Trophoblast cell (in vitro differentiated cells and primary cell): Measurements from ENCODE around the gene CD93.

ENCODE experiments used
- DNase-seq, 2 donors: peaks; one replicate each; pipeline ENCODE4 v3.0.0-alpha.2; 2016
- H2AFZ ChIP-seq: 2 replicates; pipeline ENCODE4 v1.6.1; 2013; ENCODE audit warnings: low read length, moderate library complexity, mild to moderate bottlenecking; ENCODE audit not compliant: insufficient read depth, poor library complexity
- H2AK5ac ChIP-seq: 2 replicates; pipeline ENCODE4 v1.6.1; 2013; ENCODE audit warnings: mild to moderate bottlenecking, low read length
- H2BK120ac ChIP-seq: 2 replicates; pipeline ENCODE4 v1.6.1; 2013; ENCODE audit warnings: low read length, mild to moderate bottlenecking, moderate library complexity; ENCODE audit not compliant: insufficient read depth, poor library complexity
- H2BK12ac ChIP-seq: 2 replicates; pipeline ENCODE4 v1.6.1; 2013; ENCODE audit warnings: mild to moderate bottlenecking, low read length, moderate library complexity
- H2BK5ac ChIP-seq: 2 replicates; pipeline ENCODE4 v1.6.1; 2013; ENCODE audit warnings: low read length, low read depth, moderate library complexity, mild to moderate bottlenecking; ENCODE audit not compliant: poor library complexity
- H3K14ac ChIP-seq: 2 replicates; pipeline ENCODE4 v1.6.1; 2013; ENCODE audit warnings: mild to moderate bottlenecking, low read length
- H3K18ac ChIP-seq: 2 replicates; pipeline ENCODE4 v1.6.1; 2013; ENCODE audit warnings: mild to moderate bottlenecking, low read length
- H3K23ac ChIP-seq: 2 replicates; pipeline ENCODE4 v1.6.1; 2013; ENCODE audit warnings: low read length
- H3K27ac ChIP-seq: 2 replicates; pipeline ENCODE4 v1.5.1; 2013; ENCODE audit warnings: low read depth, mild to moderate bottlenecking, inconsistent platforms, low read length, moderate library complexity
- H3K27me3 ChIP-seq: 2 replicates; pipeline ENCODE4 v1.6.1; 2013; ENCODE audit warnings: inconsistent platforms, mild to moderate bottlenecking, low read length, moderate library complexity; ENCODE audit not compliant: insufficient read depth
- H3K36me3 ChIP-seq, 2 experiments: 1 replicate in 1 of 2; 2 replicates in 1 of 2; pipeline ENCODE4 v1.6.1; 2013; ENCODE audit warnings: low read length in 2 of 2, mild to moderate bottlenecking in 2 of 2, moderate library complexity in 1 of 2; ENCODE audit not compliant: insufficient read depth in 2 of 2, control insufficient read depth in 1 of 2
- H3K4ac ChIP-seq: 2 replicates; pipeline ENCODE4 v1.6.1; 2013; ENCODE audit warnings: low read depth, mild to moderate bottlenecking, low read length, moderate library complexity
- H3K4me1 ChIP-seq, 2 experiments: 1 replicate in 1 of 2; 2 replicates in 1 of 2; pipeline ENCODE4 v1.6.1; 2013; ENCODE audit warnings: low read length in 2 of 2, mild to moderate bottlenecking in 2 of 2, moderate library complexity in 1 of 2; ENCODE audit not compliant: insufficient read depth in 2 of 2, control insufficient read depth in 1 of 2
- H3K4me2 ChIP-seq: 2 replicates; pipeline ENCODE4 v1.6.1; 2013; ENCODE audit warnings: inconsistent platforms, mild to moderate bottlenecking, low read length, moderate library complexity
- H3K4me3 ChIP-seq: 2 replicates; pipeline ENCODE4 v1.5.1; 2013; ENCODE audit warnings: mild to moderate bottlenecking, low read depth, low read length, inconsistent platforms
- H3K79me1 ChIP-seq: one replicate; pipeline ENCODE4 v1.6.1; 2013; ENCODE audit warnings: low read length
- H3K79me2 ChIP-seq: 2 replicates; pipeline ENCODE4 v1.6.1; 2013; ENCODE audit warnings: low read length, mild to moderate bottlenecking; ENCODE audit not compliant: control insufficient read depth, insufficient read depth, poor library complexity
- H3K9ac ChIP-seq: 2 replicates; pipeline ENCODE4 v1.6.1; 2013; ENCODE audit warnings: mild to moderate bottlenecking, low read length
- H3K9me3 ChIP-seq: 2 replicates; pipeline ENCODE4 v1.6.1; 2013; ENCODE audit warnings: low read depth, mild to moderate bottlenecking, control low read depth, inconsistent platforms, low read length; ENCODE audit not compliant: insufficient read depth
- H4K12ac ChIP-seq: 2 replicates; pipeline ENCODE4 v1.6.1; 2013; ENCODE audit warnings: low read depth, mild to moderate bottlenecking, low read length, moderate library complexity
- H4K8ac ChIP-seq: 2 replicates; pipeline ENCODE4 v1.6.1; 2013; ENCODE audit warnings: low read depth, mild to moderate bottlenecking, low read length, moderate library complexity
- H4K91ac ChIP-seq: one replicate; pipeline ENCODE4 v1.6.1; 2013; ENCODE audit warnings: low read depth, mild to moderate bottlenecking, low read length, moderate library complexity
- WGBS: extraction: QIAGEN DNeasy Blood & Tissue Kit; methylation state at CpG from one replicate; pipeline ENCODE4 v1.1.7; 2013; ENCODE audit warnings: missing lambda C conversion rate; ENCODE audit not compliant: insufficient read length, insufficient coverage; ENCODE audit errors: extremely low coverage; 5-methylcytosine and 5-hydroxymethylcytosine counted together

CD93 gene

DNA sequence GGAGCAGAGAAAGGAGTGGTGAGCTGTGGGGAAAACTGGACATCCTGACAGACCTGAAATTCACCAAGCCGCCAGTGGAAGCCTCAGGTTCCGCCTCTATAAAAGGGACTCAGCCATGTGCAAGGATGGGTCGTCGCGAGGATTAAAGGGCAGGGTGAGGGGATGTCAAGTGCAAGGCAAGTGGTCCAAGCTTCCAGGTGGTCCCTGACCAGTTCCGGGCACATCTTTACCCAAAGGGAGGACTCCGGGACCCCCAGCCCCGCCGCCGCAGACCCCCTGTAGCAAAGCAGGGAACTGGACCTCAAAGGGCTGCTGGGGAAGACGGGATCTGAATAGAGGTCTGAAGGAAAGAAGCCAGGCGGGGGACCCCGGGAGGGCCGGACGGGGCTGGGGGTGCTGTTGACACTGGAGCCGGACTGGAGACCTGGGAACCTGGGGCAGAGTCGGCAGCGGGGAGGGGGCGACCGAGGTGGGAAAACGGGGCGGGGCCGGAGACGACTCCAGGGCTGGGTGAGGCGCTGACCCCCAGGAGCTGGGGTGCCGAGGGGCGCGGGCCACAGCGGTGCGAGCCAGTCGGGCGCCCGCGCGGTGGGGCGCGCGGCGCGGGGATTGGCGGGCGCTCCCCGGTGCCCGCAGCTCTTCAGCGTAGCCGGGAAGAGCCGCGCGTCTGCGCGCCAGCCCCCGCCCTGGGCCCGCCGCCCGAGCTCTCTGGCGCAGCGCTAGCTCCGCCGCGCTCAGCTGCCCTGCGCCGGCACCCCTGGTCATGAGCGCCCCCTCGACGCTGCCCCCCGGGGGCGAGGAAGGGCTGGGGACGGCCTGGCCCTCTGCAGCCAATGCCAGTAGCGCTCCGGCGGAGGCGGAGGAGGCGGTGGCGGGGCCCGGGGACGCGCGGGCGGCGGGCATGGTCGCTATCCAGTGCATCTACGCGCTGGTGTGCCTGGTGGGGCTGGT, 51.1 kb downstream of the CD93 start, which contains the start of gene SSTR4:
Gene SSTR4, plus strand, starts transcription at position 592 of the 951 bp plus-strand sequence. Its CDS starts 172 bp downstream, at position 764.
- H3K27ac ChIP-seq, result no peak within 1 kb of the TSS
- no peak within 1 kb of the TSS for H2BK120ac ChIP-seq
- no CpG with 5 or more reads among the region's 83 CpGs for WGBS
- peaks cover 12% of the 10 kb centered on the region for H3K9me3 ChIP-seq
- H3K14ac ChIP-seq, result no peak within 1 kb of the TSS
- H3K4me1 ChIP-seq, result peaks cover 2 to 4% of the 10 kb centered on the region in 2 experiments
- no peak for DNase-seq
- H2BK5ac ChIP-seq, result no peak within 1 kb of the TSS
- H3K4me3 ChIP-seq, result no peak within 1 kb of the TSS
- no peak within 1 kb of the TSS for H2BK12ac ChIP-seq
- no peak within 1 kb of the TSS for H4K12ac ChIP-seq
- H4K91ac ChIP-seq, result no peak within 1 kb of the TSS
- H3K9ac ChIP-seq, result no peak within 1 kb of the TSS
- H2AFZ ChIP-seq, result no peak within 1 kb of the TSS
- H3K79me1 ChIP-seq, result no peaks in the 10 kb centered on the region
- H3K18ac ChIP-seq, result no peak within 1 kb of the TSS
- H3K23ac ChIP-seq, result no peak within 1 kb of the TSS
- peaks cover 31% of the 10 kb centered on the region for H3K27me3 ChIP-seq
- no peak within 1 kb of the TSS for H4K8ac ChIP-seq
- no peaks in the 10 kb centered on the region for H3K79me2 ChIP-seq
- no peak within 1 kb of the TSS for H3K4ac ChIP-seq
- no peak within 1 kb of the TSS for H2AK5ac ChIP-seq
- peak within 1 kb of the TSS; percentile 30 for H3K4me2 ChIP-seq
- no peaks in the 10 kb centered on the region for H3K36me3 ChIP-seq

DNA sequence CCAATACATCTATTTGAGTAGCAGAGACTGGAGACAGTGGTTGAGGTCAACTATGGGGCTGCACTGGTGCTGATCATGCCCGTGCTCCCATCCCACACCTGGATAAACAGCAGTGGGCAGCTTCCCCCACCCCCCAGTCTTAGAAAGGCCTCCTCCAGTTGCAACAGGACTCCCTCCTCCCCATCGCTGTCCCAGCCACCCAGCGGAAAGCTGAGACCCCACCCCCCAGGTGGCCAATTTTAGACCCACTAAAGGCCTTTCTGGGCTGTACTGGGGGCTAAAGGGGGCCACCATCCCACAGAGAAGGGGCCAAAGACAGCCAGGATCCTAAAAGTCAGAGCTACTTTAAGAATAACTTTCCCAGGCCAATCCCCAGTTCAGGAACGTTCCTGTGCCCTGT, 52.2 kb downstream of the CD93 start:
- no peak overlapping the region for H2BK12ac ChIP-seq
- H3K4ac ChIP-seq, result no peak overlapping the region
- H4K91ac ChIP-seq, result no peak overlapping the region
- H3K4me2 ChIP-seq, result no peak overlapping the region
- H3K27ac ChIP-seq, result no peak overlapping the region
- H3K9ac ChIP-seq, result no peak overlapping the region
- H3K9me3 ChIP-seq, result peaks cover 12% of the 10 kb centered on the region
- no peak overlapping the region for H2BK5ac ChIP-seq
- no peaks in the 10 kb centered on the region for H3K79me2 ChIP-seq
- no peaks in the 10 kb centered on the region for H3K79me1 ChIP-seq
- H2AFZ ChIP-seq, result no peak overlapping the region
- H4K8ac ChIP-seq, result no peak overlapping the region
- H3K23ac ChIP-seq, result no peak overlapping the region
- H3K14ac ChIP-seq, result no peak overlapping the region
- no peak overlapping the region for H3K18ac ChIP-seq
- H4K12ac ChIP-seq, result no peak overlapping the region
- no peak overlapping the region for H2AK5ac ChIP-seq
- no peak overlapping the region for H2BK120ac ChIP-seq
- peaks cover 31% of the 10 kb centered on the region for H3K27me3 ChIP-seq
- H3K36me3 ChIP-seq, result no peaks in the 10 kb centered on the region
- DNase-seq, result no peak
- no peaks in the 10 kb centered on the region for H3K4me1 ChIP-seq
- WGBS, result no CpG with 5 or more reads among the region's 4 CpGs
- H3K4me3 ChIP-seq, result no peak overlapping the region

DNA sequence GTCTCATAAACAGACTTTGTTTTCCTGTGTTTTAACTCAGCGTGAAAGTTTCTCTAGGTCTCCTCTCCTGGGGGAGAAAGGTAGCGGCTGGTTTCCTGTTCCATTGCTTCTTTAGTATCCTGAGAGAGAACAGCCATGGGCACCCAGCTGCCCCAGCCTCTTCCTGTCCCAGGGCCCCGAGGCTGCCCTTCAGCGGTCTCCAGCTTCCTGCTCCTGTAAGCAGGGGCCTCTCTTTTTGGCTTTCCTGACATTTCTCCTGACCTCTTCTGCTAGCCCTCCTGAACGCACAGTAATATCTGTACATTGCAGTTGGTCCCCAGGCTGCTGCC, 53.4 kb downstream of the CD93 start:
- H4K91ac ChIP-seq, result no peak overlapping the region
- H3K9me3 ChIP-seq, result peaks cover 12% of the 10 kb centered on the region
- no peak overlapping the region for H4K12ac ChIP-seq
- H3K4me1 ChIP-seq, result no peaks in the 10 kb centered on the region
- H3K79me1 ChIP-seq, result no peaks in the 10 kb centered on the region
- no peaks in the 10 kb centered on the region for H3K36me3 ChIP-seq
- no peak overlapping the region for H3K14ac ChIP-seq
- no peak overlapping the region for H2AFZ ChIP-seq
- H3K18ac ChIP-seq, result no peak overlapping the region
- no peak overlapping the region for H3K9ac ChIP-seq
- H3K79me2 ChIP-seq, result no peaks in the 10 kb centered on the region
- no peak for DNase-seq
- H2BK5ac ChIP-seq, result no peak overlapping the region
- no peak overlapping the region for H2BK12ac ChIP-seq
- no peak overlapping the region for H3K4ac ChIP-seq
- no peak overlapping the region for H4K8ac ChIP-seq
- no peak overlapping the region for H2AK5ac ChIP-seq
- no peak overlapping the region for H3K23ac ChIP-seq
- H3K27ac ChIP-seq, result no peak overlapping the region
- no peak overlapping the region for H3K4me3 ChIP-seq
- peaks cover 31% of the 10 kb centered on the region for H3K27me3 ChIP-seq
- no peak overlapping the region for H3K4me2 ChIP-seq
- H2BK120ac ChIP-seq, result no peak overlapping the region
- WGBS, result no CpG with 5 or more reads among the region's 5 CpGs

- Histone ChIP-seq H3K4ac (no peak overlapping the region), H3K36me3 (no peaks in the 10 kb centered on the region), H3K4me2 (no peak overlapping the region), H3K14ac (no peak overlapping the region), H4K8ac (no peak overlapping the region), H4K12ac (no peak overlapping the region), H3K27ac (no peak overlapping the region), H4K91ac (no peak overlapping the region), H3K27me3 (peaks cover 31% of the 10 kb centered on the region), H3K9ac (no peak overlapping the region), H3K4me3 (no peak overlapping the region), H3K79me2 (no peaks in the 10 kb centered on the region), H2BK12ac (no peak overlapping the region), H3K79me1 (no peaks in the 10 kb centered on the region), H3K4me1 (no peaks in the 10 kb centered on the region), H2BK120ac (no peak overlapping the region), H2AFZ (no peak overlapping the region), H2AK5ac (no peak overlapping the region), H3K23ac (no peak overlapping the region), H3K9me3 (peaks cover 12% of the 10 kb centered on the region), H3K18ac (no peak overlapping the region), H2BK5ac (no peak overlapping the region)
- no CpG with 5 or more reads among the region's 6 CpGs for WGBS
- DNase-seq, result no peak
Measured at GRCh38 chr20:23032056-23032749, 53.9 kb downstream of the CD93 start.
